OCI-LY3 (cell line): Measurements from ENCODE around the gene EPHA5.

Source experiments
- EZH2phosphoT487 ChIP-seq: fragments of 200-600 bp; shearing (Covaris generic); IDR thresholded peaks from 2 replicates; pipeline ENCODE4 v1.6.1; 2018; ENCODE audit warnings: antibody characterized with exemption, mixed run types, low read depth
- TF ChIP-seq, protein P1 (sequence below): fragments of 200-600, 300-600 bp; sonication (generic); IDR thresholded peaks from 2 replicates; pipeline ENCODE4 v1.5.1; 2014; ENCODE audit warnings: antibody characterized with exemption, low read length, low read depth

DNA sequence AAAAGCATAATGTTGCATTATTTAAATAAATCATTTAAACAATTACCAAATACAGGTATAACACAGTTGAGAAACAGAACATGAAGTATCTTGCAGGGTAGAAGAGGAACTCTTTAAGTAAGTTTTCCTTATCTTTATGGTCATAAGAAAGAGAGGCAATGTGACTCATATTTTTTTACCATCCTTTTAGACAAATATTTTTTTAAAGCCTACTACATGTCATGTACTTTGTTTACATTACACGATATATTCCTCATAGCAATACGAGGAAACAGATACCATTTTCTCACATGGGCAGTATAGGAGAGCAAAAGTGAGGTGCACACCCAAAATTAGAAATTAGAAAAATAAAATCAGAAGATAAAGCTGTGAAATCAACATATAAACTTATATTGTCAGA lies 49.3 kb upstream of the EPHA5 start:
- TF ChIP-seq, protein P1, sequence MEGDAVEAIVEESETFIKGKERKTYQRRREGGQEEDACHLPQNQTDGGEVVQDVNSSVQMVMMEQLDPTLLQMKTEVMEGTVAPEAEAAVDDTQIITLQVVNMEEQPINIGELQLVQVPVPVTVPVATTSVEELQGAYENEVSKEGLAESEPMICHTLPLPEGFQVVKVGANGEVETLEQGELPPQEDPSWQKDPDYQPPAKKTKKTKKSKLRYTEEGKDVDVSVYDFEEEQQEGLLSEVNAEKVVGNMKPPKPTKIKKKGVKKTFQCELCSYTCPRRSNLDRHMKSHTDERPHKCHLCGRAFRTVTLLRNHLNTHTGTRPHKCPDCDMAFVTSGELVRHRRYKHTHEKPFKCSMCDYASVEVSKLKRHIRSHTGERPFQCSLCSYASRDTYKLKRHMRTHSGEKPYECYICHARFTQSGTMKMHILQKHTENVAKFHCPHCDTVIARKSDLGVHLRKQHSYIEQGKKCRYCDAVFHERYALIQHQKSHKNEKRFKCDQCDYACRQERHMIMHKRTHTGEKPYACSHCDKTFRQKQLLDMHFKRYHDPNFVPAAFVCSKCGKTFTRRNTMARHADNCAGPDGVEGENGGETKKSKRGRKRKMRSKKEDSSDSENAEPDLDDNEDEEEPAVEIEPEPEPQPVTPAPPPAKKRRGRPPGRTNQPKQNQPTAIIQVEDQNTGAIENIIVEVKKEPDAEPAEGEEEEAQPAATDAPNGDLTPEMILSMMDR, result no peak
- no peak for TF ChIP-seq EZH2phosphoT487
